ENCODE results near the gene INPP1.
"Not testable (repeated sequence)": the region's sequence is repeated elsewhere in the genome, so short reads cannot be mapped to it uniquely, and the experiment has no call there.

DNA sequence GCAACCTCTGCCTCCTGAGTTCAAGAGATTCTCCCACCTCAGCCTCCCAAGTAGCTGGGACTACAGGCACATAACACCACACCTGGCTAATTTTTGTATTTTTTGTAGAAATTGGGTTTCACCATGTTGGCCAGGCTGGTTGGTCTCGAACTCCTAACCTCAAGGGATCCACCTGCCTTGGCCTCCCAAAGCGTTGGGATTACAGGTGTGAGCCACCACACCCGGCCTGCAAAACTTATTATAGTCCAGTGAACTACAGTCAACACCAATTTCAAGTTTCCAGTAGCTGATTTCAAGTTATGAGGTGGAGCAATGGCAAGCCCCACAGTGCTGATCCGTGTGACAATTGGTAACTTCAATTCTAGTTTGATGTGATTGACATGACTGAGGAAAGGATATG lies 7.8 kb upstream of the INPP1 start:
- TF ChIP-seq, protein P1, sequence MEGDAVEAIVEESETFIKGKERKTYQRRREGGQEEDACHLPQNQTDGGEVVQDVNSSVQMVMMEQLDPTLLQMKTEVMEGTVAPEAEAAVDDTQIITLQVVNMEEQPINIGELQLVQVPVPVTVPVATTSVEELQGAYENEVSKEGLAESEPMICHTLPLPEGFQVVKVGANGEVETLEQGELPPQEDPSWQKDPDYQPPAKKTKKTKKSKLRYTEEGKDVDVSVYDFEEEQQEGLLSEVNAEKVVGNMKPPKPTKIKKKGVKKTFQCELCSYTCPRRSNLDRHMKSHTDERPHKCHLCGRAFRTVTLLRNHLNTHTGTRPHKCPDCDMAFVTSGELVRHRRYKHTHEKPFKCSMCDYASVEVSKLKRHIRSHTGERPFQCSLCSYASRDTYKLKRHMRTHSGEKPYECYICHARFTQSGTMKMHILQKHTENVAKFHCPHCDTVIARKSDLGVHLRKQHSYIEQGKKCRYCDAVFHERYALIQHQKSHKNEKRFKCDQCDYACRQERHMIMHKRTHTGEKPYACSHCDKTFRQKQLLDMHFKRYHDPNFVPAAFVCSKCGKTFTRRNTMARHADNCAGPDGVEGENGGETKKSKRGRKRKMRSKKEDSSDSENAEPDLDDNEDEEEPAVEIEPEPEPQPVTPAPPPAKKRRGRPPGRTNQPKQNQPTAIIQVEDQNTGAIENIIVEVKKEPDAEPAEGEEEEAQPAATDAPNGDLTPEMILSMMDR (IDR thresholded peaks at IDR 0.05) = not testable (repeated sequence)
- not testable (repeated sequence) for TF ChIP-seq CHD2 (IDR thresholded peaks at IDR 0.05; ENCODE audit: low read length, partially characterized antibody); SMC3 (IDR thresholded peaks at IDR 0.05; ENCODE audit: low read depth, low read length)
- TF ChIP-seq, protein P2, sequence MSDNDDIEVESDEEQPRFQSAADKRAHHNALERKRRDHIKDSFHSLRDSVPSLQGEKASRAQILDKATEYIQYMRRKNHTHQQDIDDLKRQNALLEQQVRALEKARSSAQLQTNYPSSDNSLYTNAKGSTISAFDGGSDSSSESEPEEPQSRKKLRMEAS (IDR thresholded peaks at IDR 0.05; ENCODE audit: low read depth) = not testable (repeated sequence)
